ENCODE data around the gene HMCN1. TPM values are rescaled to one million over a fixed set of nuclear protein-coding genes. Genes with fewer than 3 reads are reported as not detected.

The HMCN1 gene
- total RNA-seq, 2 experiments from 2014 or later, result not detected

DNA sequence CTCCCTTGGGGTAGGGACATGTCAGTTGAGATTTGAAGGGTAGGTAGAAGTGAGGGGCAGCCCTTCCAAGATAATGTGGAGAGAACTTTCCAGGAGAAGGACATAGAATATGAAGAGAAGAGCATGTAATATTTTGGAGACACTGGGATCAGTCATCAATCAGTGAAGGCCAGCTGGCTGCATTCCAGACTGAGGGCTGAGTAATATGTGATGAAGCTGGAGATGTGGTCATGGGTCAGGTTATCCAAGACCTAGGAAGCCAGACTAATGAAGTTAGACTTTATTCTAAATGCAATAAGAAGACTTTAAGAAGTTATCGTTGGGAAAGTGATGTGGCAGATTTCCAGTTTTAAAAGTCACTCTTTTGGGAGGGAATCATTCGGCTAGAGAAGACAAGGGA, 262.0 kb downstream of the HMCN1 start:
- Mint-ChIP-seq H3K27me3 (no peaks in the 10 kb centered on the region), H3K36me3 (no peaks in the 10 kb centered on the region), H3K27ac (no peak overlapping the region), H3K4me1 (ENCODE audit: low read depth) (no peaks in the 10 kb centered on the region), H3K9me3 (no peaks in the 10 kb centered on the region), H3K4me3 (no peak overlapping the region)
- no peak for DNase-seq
- ChIA-PET CTCF (no interaction called here), POLR2A (no interaction called here)
- intact Hi-C loops (cut with micrococcal nuclease), result no loop called here

DNA sequence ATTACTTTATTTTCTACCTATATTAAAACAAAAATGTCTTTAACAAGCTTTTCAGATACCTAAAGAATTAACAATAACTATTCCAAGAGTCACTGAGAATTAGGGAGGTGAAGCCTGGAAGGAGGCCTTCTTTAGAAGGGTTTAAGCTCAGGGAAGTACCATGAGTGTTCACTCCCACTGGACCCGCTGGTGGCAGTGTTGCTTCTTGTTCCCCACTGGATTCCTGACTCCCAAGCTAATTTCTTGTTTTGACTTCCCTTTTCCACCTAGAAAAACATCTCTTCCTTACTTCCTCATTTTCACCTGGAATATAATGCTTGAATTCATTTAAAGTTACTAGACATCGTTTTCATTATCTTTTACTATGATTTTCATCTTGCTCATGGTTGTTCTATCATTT, 264.2 kb downstream of the HMCN1 start:
- H3K9me3 Mint-ChIP-seq, result no peaks in the 10 kb centered on the region
- intact Hi-C loops (cut with micrococcal nuclease), result no loop called here
- H3K27ac Mint-ChIP-seq, result no peak overlapping the region
- no peaks in the 10 kb centered on the region for H3K27me3 Mint-ChIP-seq
- DNase-seq, result no peak
- ChIA-PET POLR2A (no interaction called here), CTCF (no interaction called here)
- no peak overlapping the region for H3K4me3 Mint-ChIP-seq
- no peaks in the 10 kb centered on the region for H3K4me1 Mint-ChIP-seq (ENCODE audit: low read depth)
- no peaks in the 10 kb centered on the region for H3K36me3 Mint-ChIP-seq

DNA sequence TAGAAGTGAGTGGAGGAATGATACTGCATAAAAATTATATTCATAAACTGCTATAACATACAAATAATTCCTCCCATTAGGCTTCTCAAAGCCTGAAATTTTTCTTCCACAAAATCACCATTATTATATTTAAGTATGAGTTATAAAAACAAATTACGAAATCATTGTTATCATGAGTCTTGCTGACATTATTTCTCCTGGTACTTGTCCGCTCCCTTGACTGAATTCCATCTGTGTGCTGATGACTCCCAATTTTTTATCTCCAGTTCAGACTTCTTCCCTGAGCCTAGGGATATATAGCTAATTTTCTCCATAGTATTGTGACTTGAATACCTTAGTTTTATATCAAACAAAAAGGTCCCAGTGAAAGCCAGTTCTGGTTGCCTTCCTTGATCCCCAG, 268.2 kb downstream of the HMCN1 start:
- no peaks in the 10 kb centered on the region for H3K9me3 Mint-ChIP-seq
- no peaks in the 10 kb centered on the region for H3K4me1 Mint-ChIP-seq (ENCODE audit: low read depth)
- intact Hi-C loops (cut with micrococcal nuclease), result no loop called here
- DNase-seq, result no peak
- CTCF ChIA-PET, result no interaction called here
- H3K4me3 Mint-ChIP-seq, result no peak overlapping the region
- H3K27me3 Mint-ChIP-seq, result peaks cover 2% of the 10 kb centered on the region
- POLR2A ChIA-PET, result no interaction called here
- no peaks in the 10 kb centered on the region for H3K36me3 Mint-ChIP-seq
- H3K27ac Mint-ChIP-seq, result no peak overlapping the region

DNA sequence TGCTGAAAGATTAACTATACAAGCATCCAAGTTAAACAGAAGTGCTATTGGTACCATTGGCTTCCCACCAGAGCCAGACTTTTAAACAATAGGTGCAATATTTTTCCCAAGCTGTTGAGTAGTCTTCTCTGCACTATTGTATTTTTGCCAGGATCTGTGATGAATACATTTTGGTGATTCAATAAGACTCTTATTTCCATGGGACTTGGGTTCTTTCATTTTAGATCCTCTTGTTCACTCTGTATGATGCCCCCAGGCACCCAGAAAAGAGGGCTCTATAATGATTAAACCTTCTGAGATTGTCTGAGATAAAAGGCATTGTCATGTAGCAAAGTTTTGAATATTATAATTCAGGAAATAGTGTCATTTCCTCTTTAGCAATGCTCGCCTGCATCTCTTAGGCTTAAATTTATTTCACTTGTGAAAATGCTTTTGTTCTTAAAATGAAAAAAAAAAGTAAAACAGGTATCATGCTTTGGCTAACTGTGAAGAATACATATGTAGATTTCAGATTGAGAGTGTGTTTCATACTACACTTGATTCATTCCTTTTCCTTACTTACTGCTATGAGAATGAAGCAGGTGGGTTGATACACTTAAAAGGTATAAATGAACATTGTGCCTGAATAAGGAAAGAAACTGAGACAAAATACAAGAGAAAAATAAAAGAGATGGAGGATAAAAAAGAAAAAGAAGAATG, 275.0 kb downstream of the HMCN1 start:
- no peak overlapping the region for H3K4me3 Mint-ChIP-seq

DNA sequence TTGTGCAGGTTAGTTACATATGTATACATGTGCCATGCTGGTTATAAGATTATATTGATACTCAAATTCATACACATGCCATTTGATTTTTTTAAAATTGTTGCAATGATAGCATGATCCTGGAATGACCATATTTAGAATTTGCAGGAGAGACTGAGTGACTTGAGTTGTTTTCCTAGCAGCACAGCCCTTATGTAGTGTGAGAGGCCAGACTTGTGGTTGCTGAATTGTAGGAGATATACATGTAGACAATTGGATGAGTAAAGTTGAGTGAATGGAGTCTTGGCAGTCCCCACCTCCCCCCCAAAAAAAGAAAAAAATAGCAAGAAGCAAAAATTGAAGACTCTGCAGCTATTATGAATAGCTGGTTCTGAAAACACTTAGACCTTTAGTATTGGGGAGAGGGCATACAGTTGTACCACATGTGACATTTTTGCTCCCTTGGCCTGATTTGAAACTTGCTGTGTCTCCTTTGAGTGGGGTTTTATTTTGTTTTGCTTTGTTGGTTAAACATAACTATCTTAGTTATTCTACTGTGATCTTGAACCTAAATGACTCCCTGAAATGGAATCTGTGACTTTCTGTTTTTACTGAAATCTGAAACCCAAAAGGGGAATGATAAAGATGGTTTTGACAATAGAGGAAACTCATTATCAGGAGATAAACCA, 280.3 kb downstream of the HMCN1 start:
- peaks cover 2% of the 10 kb centered on the region for H3K4me1 Mint-ChIP-seq (ENCODE audit: low read depth)
- H3K27ac Mint-ChIP-seq, result no peak overlapping the region
- H3K9me3 Mint-ChIP-seq, result no peaks in the 10 kb centered on the region
- intact Hi-C loops (cut with micrococcal nuclease), result no loop called here
- CTCF ChIA-PET, result no interaction called here
- H3K4me3 Mint-ChIP-seq, result no peak overlapping the region
- POLR2A ChIA-PET, result no interaction called here
- H3K36me3 Mint-ChIP-seq, result no peaks in the 10 kb centered on the region
- H3K27me3 Mint-ChIP-seq, result no peaks in the 10 kb centered on the region
- DNase-seq, result no peak

More for the DNA sequence above, 275.0 kb downstream of the HMCN1 start:
- intact Hi-C loops (cut with micrococcal nuclease), result loop anchor here (1.0 kb wide), 1 partner anchor 21 kb away; no protein-coding TSS in a partner anchor
- Mint-ChIP-seq H3K27ac (no peak overlapping the region), H3K9me3 (no peaks in the 10 kb centered on the region), H3K4me1 (ENCODE audit: low read depth) (peaks cover 4% of the 10 kb centered on the region), H3K27me3 (peaks cover 2% of the 10 kb centered on the region), H3K36me3 (no peaks in the 10 kb centered on the region)
- ChIA-PET CTCF (no interaction called here), POLR2A (no interaction called here)
- no peak for DNase-seq

DNA sequence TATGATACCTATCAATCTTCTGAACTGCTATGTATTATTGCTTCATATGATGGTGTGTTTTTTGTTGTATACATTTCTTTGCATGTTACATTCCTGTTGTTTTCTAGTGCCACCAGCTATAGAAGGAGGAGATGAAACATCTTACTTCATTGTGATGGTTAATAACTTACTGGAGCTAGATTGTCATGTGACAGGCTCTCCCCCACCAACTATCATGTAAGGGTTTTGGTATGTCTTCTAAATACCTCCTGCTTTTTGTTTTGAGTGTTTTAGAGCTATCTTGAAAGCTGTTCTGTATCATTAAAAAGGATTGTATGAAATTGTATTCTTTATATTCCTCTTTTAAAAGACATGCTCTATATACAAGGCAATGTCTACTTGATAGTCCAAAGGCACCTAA, 282.7 kb downstream of the HMCN1 start:
- intact Hi-C loops (cut with micrococcal nuclease), result no loop called here
- no peak for DNase-seq
- ChIA-PET CTCF (no interaction called here), POLR2A (no interaction called here)
- no peaks in the 10 kb centered on the region for H3K4me1 Mint-ChIP-seq (ENCODE audit: low read depth)
- no peak overlapping the region for H3K4me3 Mint-ChIP-seq
- no peaks in the 10 kb centered on the region for H3K36me3 Mint-ChIP-seq
- H3K27ac Mint-ChIP-seq, result no peak overlapping the region
- no peaks in the 10 kb centered on the region for H3K27me3 Mint-ChIP-seq
- H3K9me3 Mint-ChIP-seq, result no peaks in the 10 kb centered on the region

DNA sequence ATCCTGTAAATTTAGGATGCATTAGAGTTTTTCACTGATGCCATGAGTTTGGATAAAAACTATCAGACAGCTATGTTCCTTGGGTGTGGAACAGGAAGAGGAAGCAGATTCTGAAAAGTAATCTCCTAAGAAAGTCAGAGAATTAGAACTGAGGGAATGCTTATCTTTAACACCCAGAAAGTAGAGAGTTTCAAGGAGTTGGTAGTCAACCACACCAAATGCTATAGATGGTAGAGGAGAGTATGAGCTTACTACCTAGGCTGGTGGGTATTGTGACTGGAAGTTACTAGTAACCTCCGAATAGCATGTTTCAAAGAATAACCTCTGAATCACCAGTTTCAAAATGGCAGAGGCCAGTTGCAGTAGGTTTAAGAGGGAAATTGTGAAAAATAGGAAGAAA, 288.0 kb downstream of the HMCN1 start:
- ChIA-PET CTCF (no interaction called here), POLR2A (no interaction called here)
- no peaks in the 10 kb centered on the region for H3K9me3 Mint-ChIP-seq
- intact Hi-C loops (cut with micrococcal nuclease), result no loop called here
- H3K27me3 Mint-ChIP-seq, result no peaks in the 10 kb centered on the region
- no peaks in the 10 kb centered on the region for H3K4me1 Mint-ChIP-seq (ENCODE audit: low read depth)
- no peak overlapping the region for H3K27ac Mint-ChIP-seq
- DNase-seq, result no peak
- no peak overlapping the region for H3K4me3 Mint-ChIP-seq
- no peaks in the 10 kb centered on the region for H3K36me3 Mint-ChIP-seq

DNA sequence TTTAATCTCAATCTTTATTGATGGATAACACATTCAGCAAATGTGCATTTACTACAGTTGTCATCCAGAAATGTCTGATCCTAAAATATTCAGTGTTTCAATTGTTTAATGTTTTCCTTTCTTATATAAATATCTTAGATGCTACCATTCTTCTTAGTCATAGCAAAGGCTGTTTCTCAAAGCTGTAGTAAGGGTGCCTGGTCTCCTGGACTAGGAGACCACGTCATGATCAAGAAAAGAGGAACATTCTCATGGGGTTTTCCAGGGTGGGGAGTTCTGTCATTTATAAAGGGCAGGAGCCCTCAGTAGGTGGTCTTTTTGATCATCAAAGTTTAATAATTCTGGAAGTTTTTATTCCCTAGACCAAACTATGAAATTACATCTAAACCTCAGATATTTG, 292.8 kb downstream of the HMCN1 start:
- Mint-ChIP-seq H3K27ac (no peak overlapping the region), H3K4me3 (no peak overlapping the region), H3K36me3 (no peaks in the 10 kb centered on the region), H3K27me3 (no peaks in the 10 kb centered on the region), H3K4me1 (ENCODE audit: low read depth) (no peaks in the 10 kb centered on the region), H3K9me3 (peaks cover 10% of the 10 kb centered on the region)
- CTCF ChIA-PET, result no interaction called here
- POLR2A ChIA-PET, result no interaction called here
- intact Hi-C loops (cut with micrococcal nuclease), result no loop called here
- DNase-seq, result no peak

DNA sequence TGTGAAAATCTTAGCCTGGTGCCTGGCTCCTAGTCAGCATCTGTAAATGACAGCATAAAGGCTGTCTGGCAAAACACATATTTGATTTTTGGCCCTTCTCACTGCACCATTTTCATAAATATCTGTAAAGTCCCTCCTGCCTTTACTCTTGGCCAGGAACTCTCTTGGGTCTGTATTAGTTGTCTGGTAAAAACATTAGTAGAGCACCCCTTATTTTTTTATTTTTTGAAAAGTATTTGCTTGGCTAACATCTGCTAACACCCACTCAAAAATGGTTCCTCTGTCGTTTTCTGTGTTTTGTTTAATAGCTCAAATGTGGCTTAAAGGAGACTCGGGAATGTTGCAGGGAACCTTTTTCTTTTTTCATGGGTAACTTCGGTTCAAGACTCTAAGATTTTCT, 293.4 kb downstream of the HMCN1 start:
- H3K27me3 Mint-ChIP-seq, result no peaks in the 10 kb centered on the region
- ChIA-PET CTCF (no interaction called here), POLR2A (no interaction called here)
- H3K36me3 Mint-ChIP-seq, result no peaks in the 10 kb centered on the region
- peaks cover 10% of the 10 kb centered on the region for H3K9me3 Mint-ChIP-seq
- intact Hi-C loops (cut with micrococcal nuclease), result no loop called here
- H3K4me3 Mint-ChIP-seq, result no peak overlapping the region
- no peak overlapping the region for H3K27ac Mint-ChIP-seq
- no peak for DNase-seq
- no peaks in the 10 kb centered on the region for H3K4me1 Mint-ChIP-seq (ENCODE audit: low read depth)

DNA sequence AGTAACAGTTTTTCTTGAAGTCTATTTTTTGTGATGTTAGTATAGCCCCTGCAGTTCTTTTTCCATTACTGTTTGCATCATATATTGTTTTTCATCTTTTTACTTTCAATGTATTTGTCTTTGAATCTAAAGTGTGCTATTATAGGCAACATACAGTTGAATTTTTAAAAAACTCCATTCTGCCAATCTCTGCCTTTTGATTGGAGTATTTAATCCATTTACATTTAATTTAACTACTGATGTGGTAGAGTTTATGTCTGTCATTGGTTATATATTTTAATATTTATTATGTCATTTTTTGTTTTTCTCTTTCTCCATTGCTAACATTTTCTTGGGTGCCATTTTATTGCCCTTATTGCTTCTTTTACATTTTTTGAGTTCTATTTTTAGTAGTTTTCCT, 296.3 kb downstream of the HMCN1 start:
- no peaks in the 10 kb centered on the region for H3K27me3 Mint-ChIP-seq
- H3K9me3 Mint-ChIP-seq, result peaks cover 10% of the 10 kb centered on the region
- H3K27ac Mint-ChIP-seq, result no peak overlapping the region
- POLR2A ChIA-PET, result no interaction called here
- H3K4me3 Mint-ChIP-seq, result no peak overlapping the region
- H3K36me3 Mint-ChIP-seq, result no peaks in the 10 kb centered on the region
- no peak for DNase-seq
- intact Hi-C loops (cut with micrococcal nuclease), result no loop called here
- H3K4me1 Mint-ChIP-seq (ENCODE audit: low read depth), result no peaks in the 10 kb centered on the region
- CTCF ChIA-PET, result no interaction called here

DNA sequence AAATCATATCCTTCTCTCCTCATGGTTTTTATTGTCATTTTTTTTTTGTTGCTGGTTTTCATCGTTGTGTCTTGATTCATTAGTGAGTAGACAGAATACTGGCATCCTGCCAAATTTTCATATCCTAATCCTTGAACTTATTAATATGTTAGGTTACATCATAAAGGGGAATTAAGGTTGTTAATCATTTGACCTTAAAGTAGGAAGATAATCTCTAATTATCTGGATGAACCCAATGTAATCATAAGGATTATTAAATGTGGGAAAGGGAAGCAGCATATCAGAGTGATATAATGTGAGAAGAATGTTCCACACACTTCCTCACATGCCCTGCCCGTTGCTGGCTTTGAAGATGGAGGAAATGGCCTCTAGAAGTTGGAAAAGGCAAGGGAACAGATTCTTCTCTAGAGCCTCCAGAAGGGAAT, 299.7 kb downstream of the HMCN1 start:
- H3K4me3 Mint-ChIP-seq, result no peak overlapping the region
- H3K9me3 Mint-ChIP-seq, result peaks cover 12% of the 10 kb centered on the region
- H3K27me3 Mint-ChIP-seq, result no peaks in the 10 kb centered on the region
- no peaks in the 10 kb centered on the region for H3K4me1 Mint-ChIP-seq (ENCODE audit: low read depth)
- no peak for DNase-seq
- H3K27ac Mint-ChIP-seq, result no peak overlapping the region
- ChIA-PET POLR2A (no interaction called here), CTCF (no interaction called here)
- H3K36me3 Mint-ChIP-seq, result no peaks in the 10 kb centered on the region
- intact Hi-C loops (cut with micrococcal nuclease), result no loop called here

DNA sequence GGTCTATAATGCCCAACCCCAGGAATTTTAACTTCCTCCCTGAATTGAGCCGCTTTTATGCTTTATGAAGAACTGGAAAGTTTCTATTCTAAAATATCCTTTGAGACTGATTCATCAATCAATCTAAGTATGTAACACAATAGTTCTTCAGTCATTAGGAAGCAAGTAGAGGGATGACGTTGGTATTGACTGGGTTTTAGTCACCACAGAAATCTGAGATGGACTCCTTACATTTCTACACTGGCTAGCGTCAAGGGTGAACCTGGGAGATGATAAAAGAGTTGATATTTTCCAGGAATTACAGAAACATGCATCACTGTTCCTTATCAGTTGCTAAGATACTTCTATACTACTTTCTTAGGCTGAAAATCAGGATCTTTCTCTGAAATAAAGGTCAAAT, 308.0 kb downstream of the HMCN1 start:
- Mint-ChIP-seq H3K27ac (no peak overlapping the region), H3K36me3 (no peaks in the 10 kb centered on the region), H3K4me3 (no peak overlapping the region), H3K27me3 (no peaks in the 10 kb centered on the region), H3K4me1 (ENCODE audit: low read depth) (no peaks in the 10 kb centered on the region), H3K9me3 (no peaks in the 10 kb centered on the region)
- CTCF ChIA-PET, result no interaction called here
- no peak for DNase-seq
- POLR2A ChIA-PET, result no interaction called here
- intact Hi-C loops (cut with micrococcal nuclease), result no loop called here

DNA sequence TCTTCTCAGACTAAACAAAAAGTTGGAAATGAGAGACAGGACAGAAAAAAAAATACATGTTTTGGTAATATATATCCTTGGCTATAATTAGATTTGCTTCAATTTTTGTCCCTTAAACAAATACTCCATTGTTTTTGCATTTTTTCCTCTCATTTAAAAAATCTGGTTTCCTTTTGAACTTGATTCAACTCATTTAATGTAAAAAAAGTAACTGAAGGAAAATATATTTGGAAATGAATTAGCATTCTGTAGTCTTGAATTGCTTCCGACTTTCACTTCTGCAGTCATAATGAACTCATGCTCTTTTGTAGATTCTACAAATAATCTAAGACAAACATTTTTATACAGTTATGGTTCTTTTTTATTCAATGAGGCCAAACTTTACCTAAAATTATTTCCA, 309.1 kb downstream of the HMCN1 start:
- no peaks in the 10 kb centered on the region for H3K36me3 Mint-ChIP-seq

More for the DNA sequence above, 309.1 kb downstream of the HMCN1 start:
- Mint-ChIP-seq H3K9me3 (no peaks in the 10 kb centered on the region), H3K27ac (no peak overlapping the region), H3K4me1 (ENCODE audit: low read depth) (no peaks in the 10 kb centered on the region), H3K4me3 (no peak overlapping the region), H3K27me3 (no peaks in the 10 kb centered on the region)
- ChIA-PET CTCF (no interaction called here), POLR2A (no interaction called here)
- intact Hi-C loops (cut with micrococcal nuclease), result no loop called here
- no peak for DNase-seq

All from activated CD4-positive, alpha-beta memory T cell treated with anti-CD3 and anti-CD28 coated beads for 36 hours (primary cell).